Liver (tissue), 9 donors: ENCODE data around the gene CARMIL1. TPM values are rescaled to one million over a fixed set of nuclear protein-coding genes. Genes with fewer than 3 reads are reported as not detected.

Source experiments
- DNase-seq: peaks from one replicate; pipeline ENCODE4 v3.0.0-alpha.2; 2017; ENCODE audit warnings: low spot score
- H3K27ac ChIP-seq, 2 donors: one replicate each; pipeline ENCODE4 v1.7.0; 2013; ENCODE audit warnings: inconsistent platforms in 2 of 2, low read length in 2 of 2, control low read depth in 1 of 2, low read depth in 1 of 2, mild to moderate bottlenecking in 1 of 2
- H3K27me3 ChIP-seq, 4 donors: one replicate each; pipeline versions ENCODE4 v1.6.1 to v1.7.0; 2013; ENCODE audit warnings: low read length in 3 of 4, inconsistent platforms in 1 of 4, mild to moderate bottlenecking in 1 of 4, moderate library complexity in 1 of 4; ENCODE audit not compliant: control insufficient read depth in 4 of 4, insufficient read depth in 4 of 4
- H3K36me3 ChIP-seq, 4 donors: one replicate each; pipeline versions ENCODE4 v1.6.1 to v1.7.0; 2013; ENCODE audit warnings: low read length in 3 of 4, mild to moderate bottlenecking in 3 of 4, low read depth in 1 of 4, moderate library complexity in 1 of 4; ENCODE audit not compliant: control insufficient read depth in 4 of 4, insufficient read depth in 3 of 4
- H3K4me1 ChIP-seq, 4 donors: one replicate each; pipeline versions ENCODE4 v1.6.1 to v1.7.0; 2013; ENCODE audit warnings: low read length in 3 of 4, mild to moderate bottlenecking in 3 of 4, moderate library complexity in 1 of 4; ENCODE audit not compliant: control insufficient read depth in 4 of 4, insufficient read depth in 4 of 4
- H3K4me3 ChIP-seq, 3 donors: one replicate each; pipeline versions ENCODE4 v1.6.1 to v1.7.0; 2013; ENCODE audit warnings: low read length in 3 of 3, control low read depth in 1 of 3, low read depth in 1 of 3, mild to moderate bottlenecking in 1 of 3
- H3K9ac ChIP-seq, 2 donors: one replicate each; pipeline ENCODE4 v1.7.0; 2013; ENCODE audit warnings: low read length in 2 of 2, mild to moderate bottlenecking in 2 of 2, moderate library complexity in 2 of 2, control low read depth in 1 of 2, low read depth in 1 of 2
- H3K9me3 ChIP-seq, 4 donors: one replicate each; pipeline versions ENCODE4 v1.6.1 to v1.7.0; 2013; ENCODE audit warnings: low read length in 3 of 4; ENCODE audit not compliant: control insufficient read depth in 4 of 4
- ATF3 ChIP-seq: IDR thresholded peaks from 2 replicates; pipeline ENCODE4 v1.6.1; 2016; ENCODE audit warnings: antibody characterized with exemption
- CTCF ChIP-seq: fragments of 150-350 bp; IDR thresholded peaks from 2 replicates; pipeline ENCODE4 v1.5.1; 2017; ENCODE audit warnings: improper control_type of control experiment, low read depth, low read length; ENCODE audit not compliant: missing input control
- EGR1 ChIP-seq, 2 donors: IDR thresholded peaks; 2 replicates each; pipeline ENCODE4 v1.6.1; 2016 to 2018; ENCODE audit warnings: antibody characterized with exemption in 2 of 2, low read depth in 2 of 2
- FOXA1 ChIP-seq: IDR thresholded peaks from 2 replicates; pipeline ENCODE4 v1.6.1; 2016; ENCODE audit warnings: antibody characterized with exemption
- FOXA2 ChIP-seq: IDR thresholded peaks from 2 replicates; pipeline ENCODE4 v1.6.1; 2016; ENCODE audit warnings: antibody characterized with exemption
- HNF4G ChIP-seq: IDR thresholded peaks from 2 replicates; pipeline ENCODE4 v1.6.1; 2016; ENCODE audit warnings: antibody characterized with exemption
- JUND ChIP-seq, 2 donors: IDR thresholded peaks; 2 replicates each; pipeline ENCODE4 v1.6.1; 2016; ENCODE audit warnings: antibody characterized with exemption in 2 of 2
- MAX ChIP-seq: IDR thresholded peaks from 2 replicates; pipeline ENCODE4 v1.6.1; 2016; ENCODE audit warnings: antibody characterized with exemption
- NR2F2 ChIP-seq: IDR thresholded peaks from 2 replicates; pipeline ENCODE4 v1.6.1; 2016; ENCODE audit warnings: antibody characterized with exemption
- RAD21 ChIP-seq, 2 donors: IDR thresholded peaks; 2 replicates each; pipeline ENCODE4 v1.6.1; 2016; ENCODE audit warnings: antibody characterized with exemption in 2 of 2, mild to moderate bottlenecking in 2 of 2
- RXRA ChIP-seq, 2 donors: IDR thresholded peaks; 2 replicates each; pipeline ENCODE4 v1.6.1; 2017 to 2018; ENCODE audit warnings: antibody characterized with exemption in 2 of 2, mild to moderate bottlenecking in 1 of 2
- SP1 ChIP-seq: IDR thresholded peaks from 2 replicates; pipeline ENCODE4 v1.6.1; 2018; ENCODE audit warnings: antibody characterized with exemption, mild to moderate bottlenecking
- TAF1 ChIP-seq: conservative IDR thresholded peaks from 2 replicates; pipeline ENCODE4 v1.6.1; 2016; ENCODE audit warnings: antibody characterized with exemption, mild to moderate bottlenecking
- YY1 ChIP-seq: IDR thresholded peaks from 2 replicates; pipeline ENCODE4 v1.6.1; 2016; ENCODE audit warnings: antibody characterized with exemption, mild to moderate bottlenecking
- WGBS: extraction: QIAGEN DNeasy Blood & Tissue Kit; methylation state at CpG from one replicate; pipeline ENCODE4 v1.1.7; 2013; 5-methylcytosine and 5-hydroxymethylcytosine counted together
- polyA plus RNA-seq, 2 donors: library from polyadenylated mRNA; stranded (reverse) in 1 of 2; unstranded in 1 of 2; fragments of 200-250 nt in 1 of 2; fragments of >200 nt in 1 of 2; fragmentation: Nextera tagmentation in 1 of 2; extraction: Ambion mirVana in 1 of 2; gene quantifications; one replicate each; pipeline versions ENCODE4 v1.2.1 to v1.2.3, GENCODE V29; 2013 to 2015
- total RNA-seq, 2 donors: library from RNA; depleted of rRNA; stranded (reverse); fragments of >200 nt; gene quantifications; one replicate each; pipeline ENCODE4 v1.2.3, GENCODE V29; 2014
- donor health status: healthy.
- donor health status: healthy.
- donor health status: healthy.
- donor health status: healthy.
- donor health status: healthy.

CARMIL1 gene
- total and polyA plus RNA-seq, 4 donors = 1.4 to 9.5 (median 3.5) TPM

- Histone ChIP-seq H3K36me3 (no peaks in the 10 kb centered on the region), H3K4me1 (peaks cover 0 to 4% (median 0%) of the 10 kb centered on the region in 4 donors), H3K27ac (no peak overlapping the region), H3K9me3 (no peaks in the 10 kb centered on the region), H3K27me3 (no peaks in the 10 kb centered on the region), H3K4me3 (no peak overlapping the region), H3K9ac (no peak overlapping the region)
- DNase-seq = no peak
- TF ChIP-seq TAF1 (no peak), YY1 (no peak), SP1 (no peak), NR2F2 (no peak), ATF3 (no peak), CTCF (no peak), RAD21 (IDR thresholded peaks at IDR 0.05) (no peak), EGR1 (IDR thresholded peaks at IDR 0.05; ENCODE audit: low read depth in 2 of 2) (no peak)
- 98% methylated on average over 4 of the region's 4 CpGs for WGBS
Measured at GRCh38 chr6:25402125-25402524, 123.0 kb downstream of the CARMIL1 start.

GRCh38 chr6:25403150-25403549 is 124.0 kb downstream of the CARMIL1 start:
- TF ChIP-seq FOXA1 (no peak), ATF3 (no peak), NR2F2 (no peak)
- Histone ChIP-seq H3K4me3 (no peak overlapping the region), H3K27me3 (no peaks in the 10 kb centered on the region), H3K9me3 (no peaks in the 10 kb centered on the region), H3K36me3 (no peaks in the 10 kb centered on the region), H3K27ac (no peak overlapping the region), H3K9ac (no peak overlapping the region), H3K4me1 (peaks cover 0 to 4% (median 0%) of the 10 kb centered on the region in 4 donors)
- DNase-seq = no peak
- 95% methylated on average over 2 of the region's 2 CpGs for WGBS

- no peak for DNase-seq
- Histone ChIP-seq H3K9ac (no peak overlapping the region), H3K36me3 (no peaks in the 10 kb centered on the region), H3K27me3 (no peaks in the 10 kb centered on the region), H3K4me3 (no peak overlapping the region), H3K9me3 (no peaks in the 10 kb centered on the region), H3K27ac (no peak overlapping the region), H3K4me1 (peaks cover 0 to 4% (median 0%) of the 10 kb centered on the region in 4 donors)
- WGBS = 96% methylated on average over 3 of the region's 3 CpGs
- TF ChIP-seq EGR1 (IDR thresholded peaks at IDR 0.05; ENCODE audit: low read depth in 2 of 2) (no peak), CTCF (no peak), FOXA2 (no peak), JUND (IDR thresholded peaks at IDR 0.05) (no peak), HNF4G (no peak), SP1 (no peak), NR2F2 (no peak), FOXA1 (no peak), TAF1 (no peak), RXRA (IDR thresholded peaks at IDR 0.05) (no peak), MAX (no peak)
Measured at GRCh38 chr6:25404091-25404490, 124.9 kb downstream of the CARMIL1 start.
